GM12878 (cell line): ENCODE results near the gene ASB2. TPM values are rescaled to one million over a fixed set of nuclear protein-coding genes. Genes with fewer than 3 reads are reported as not detected.

Experiments
- ATF2 ChIP-seq: IDR thresholded peaks from 2 replicates; pipeline ENCODE4 v1.6.1; 2012; ENCODE audit warnings: low read length, inconsistent platforms
- BCLAF1 ChIP-seq: fragments of 450-650 bp; IDR thresholded peaks from 2 replicates; pipeline ENCODE4 v1.6.1; 2017; ENCODE audit warnings: antibody characterized with exemption, mild to moderate bottlenecking, moderate library complexity
- DPF2 ChIP-seq: fragments of 450-650 bp; IDR thresholded peaks from 2 replicates; pipeline ENCODE4 v1.6.1; 2017; ENCODE audit warnings: mild to moderate bottlenecking
- IRF3 ChIP-seq: fragments of 450-650 bp; IDR thresholded peaks from 2 replicates; pipeline ENCODE4 v1.6.1; 2014; ENCODE audit warnings: mild to moderate bottlenecking
- IRF4 ChIP-seq: IDR thresholded peaks from 2 replicates; pipeline ENCODE4 v1.6.1; 2011; ENCODE audit warnings: low read depth, low read length
- MAX ChIP-seq: IDR thresholded peaks from 2 replicates; pipeline ENCODE4 v1.6.1; 2012; ENCODE audit warnings: low read depth, low read length, improper control_type of control experiment
- MYC ChIP-seq: IDR thresholded peaks from 2 replicates; pipeline ENCODE4 v1.6.1; 2011; ENCODE audit warnings: mild to moderate bottlenecking, low read length, moderate library complexity, inconsistent platforms; ENCODE audit not compliant: insufficient read depth, insufficient replicate concordance, insufficient read length, severe bottlenecking
- NFYB ChIP-seq: IDR thresholded peaks from 2 replicates; pipeline ENCODE4 v1.6.1; 2011; ENCODE audit warnings: low read depth, mild to moderate bottlenecking, low read length, improper control_type of control experiment, moderate library complexity; ENCODE audit not compliant: insufficient read depth
- RBBP5 ChIP-seq: fragments of 200-600 bp; sonication (generic); conservative IDR thresholded peaks from 2 replicates; pipeline ENCODE4 v1.6.1; 2016
- RCOR1 ChIP-seq: conservative IDR thresholded peaks from 2 replicates; pipeline ENCODE4 v1.6.1; 2012; ENCODE audit warnings: low read depth, low read length, improper control_type of control experiment
- SREBF2 ChIP-seq: IDR thresholded peaks from 2 replicates; pipeline ENCODE4 v1.6.1; 2012; ENCODE audit warnings: mild to moderate bottlenecking, low read length
- STAT3 ChIP-seq: IDR thresholded peaks from 2 replicates; pipeline ENCODE4 v1.6.1; 2011; ENCODE audit warnings: low read depth, low read length, improper control_type of control experiment
- TAF1 ChIP-seq: IDR thresholded peaks from 2 replicates; pipeline ENCODE4 v1.6.1; 2011; ENCODE audit warnings: mild to moderate bottlenecking, low read depth, low read length, borderline replicate concordance
- USF2 ChIP-seq: IDR thresholded peaks from 2 replicates; pipeline ENCODE4 v1.6.1; 2011; ENCODE audit warnings: low read depth, low read length, improper control_type of control experiment, borderline replicate concordance
- ZNF24 ChIP-seq: fragments of 450-650 bp; IDR thresholded peaks from 2 replicates; pipeline ENCODE4 v1.6.1; 2017; ENCODE audit warnings: antibody characterized with exemption, mild to moderate bottlenecking
- ZNF592 ChIP-seq: fragments of 450-650 bp; IDR thresholded peaks from 2 replicates; pipeline ENCODE4 v1.6.1; 2017; ENCODE audit warnings: mild to moderate bottlenecking, moderate library complexity
- ZZZ3 ChIP-seq: IDR thresholded peaks from 2 replicates; pipeline ENCODE4 v1.6.1; 2011; ENCODE audit warnings: low read depth; ENCODE audit not compliant: control insufficient read depth, insufficient read length
- polyA plus RNA-seq, 11 experiments: library from polyadenylated mRNA; depleted of rRNA in 4 of 11; unstranded in 6 of 11; stranded (reverse) in 5 of 11; fragments of >200 nt; fragmentation: Nextera tagmentation in 4 of 11; fragmentation: Illumina TruSeq in 1 of 11; extraction: Ambion mirVana in 4 of 11; extraction: Trizol in 1 of 11; gene quantifications; 1 replicate in 1 of 11; 2 replicates in 10 of 11; pipeline versions ENCODE4 v1.2.1 to v1.2.3, GENCODE V29; 2011 to 2016; ENCODE audit warnings: inconsistent platforms in 2 of 11, missing spikeins in 2 of 11, low read depth in 1 of 11
- total RNA-seq, 4 experiments: library from RNA; depleted of rRNA in 3 of 4; stranded (reverse); fragments of >200 nt in 3 of 4; fragmentation: Illumina TruSeq in 1 of 4; extraction: Trizol in 1 of 4; gene quantifications; 2 replicates each; pipeline versions ENCODE4 v1.2.1 to v1.2.3, GENCODE V29; 2013 to 2021

ASB2 gene
- total and polyA plus RNA-seq, 10 of the 15 experiments (the other 5 are each of a cell fraction or from before 2014, with no cell fraction given) = 3.0 to 54.8 (median 33.5) TPM

GRCh38 chr14:94011795-94012194 is 35.4 kb upstream of the ASB2 start (continued):
- TF ChIP-seq BCLAF1 (no peak), MAX (no peak), RCOR1 (no peak), ZNF24 (no peak), IRF4 (no peak), RBBP5 (no peak), IRF3 (no peak), ATF2 (no peak), ZNF592 (no peak), SREBF2 (no peak), NFYB (no peak), STAT3 (no peak), MYC (no peak), USF2 (no peak), ZZZ3 (no peak), TAF1 (no peak), DPF2 (no peak)
